HepG2 (cell line): ENCODE measurements around the gene TSHB.

ENCODE experiments used
- ERF ChIP-seq: IDR thresholded peaks from 2 replicates; pipeline ENCODE4 v1.6.1; 2018; ENCODE audit warnings: missing biosample characterization, missing genetic modification reagents
- FOXA1 ChIP-seq, 2 experiments: fragments of 450-650 bp in 1 of 2; sonication (generic) in 1 of 2; formaldehyde crosslinking in 1 of 2; IDR thresholded peaks; 2 replicates each; pipeline versions ENCODE4 v1.4.0 to v1.6.1; 2016 to 2020; ENCODE audit warnings: missing genetic modification reagents in 1 of 2
- RFXANK ChIP-seq: IDR thresholded peaks from 2 replicates; pipeline ENCODE4 v1.6.1; 2016
- SMAD1 ChIP-seq: sonication (generic); formaldehyde crosslinking; IDR thresholded peaks from 2 replicates; pipeline ENCODE4 v1.4.0; 2020; ENCODE audit warnings: missing genetic modification reagents, low read depth, mild to moderate bottlenecking, borderline replicate concordance
- ZNF274 ChIP-seq: sonication (generic); formaldehyde crosslinking; IDR thresholded peaks from 2 replicates; pipeline ENCODE4 v1.5.1; 2020; ENCODE audit warnings: mild to moderate bottlenecking, missing genetic modification reagents
- TF ChIP-seq, protein P1 (sequence below), 2 experiments: sonication (generic) in 1 of 2; formaldehyde crosslinking in 1 of 2; IDR thresholded peaks; 2 replicates each; pipeline versions ENCODE4 v1.5.1 to v1.6.1; 2011 to 2020; ENCODE audit warnings: borderline replicate concordance in 1 of 2, low read depth in 1 of 2, low read length in 1 of 2, mild to moderate bottlenecking in 1 of 2, missing genetic modification reagents in 1 of 2, moderate library complexity in 1 of 2
- TF ChIP-seq, protein P2 (sequence below): sonication (generic); formaldehyde crosslinking; IDR thresholded peaks from 2 replicates; pipeline ENCODE4 v1.8.0; 2022; ENCODE audit warnings: mild to moderate bottlenecking, missing genetic modification reagents; ENCODE audit not compliant: insufficient replicate concordance
- TF ChIP-seq, protein P3 (sequence below): sonication (generic); formaldehyde crosslinking; IDR thresholded peaks from 2 replicates; pipeline ENCODE4 v1.5.0; 2020; ENCODE audit warnings: mild to moderate bottlenecking, missing genetic modification reagents, moderate library complexity
- TF ChIP-seq, protein P4 (sequence below): IDR thresholded peaks from 2 replicates; pipeline ENCODE4 v1.6.1; 2016; ENCODE audit warnings: mild to moderate bottlenecking, missing biosample characterization, missing genetic modification reagents
- TF ChIP-seq, protein P5 (sequence below): sonication (generic); formaldehyde crosslinking; conservative IDR thresholded peaks from 2 replicates; pipeline ENCODE4 v1.8.0; 2022; ENCODE audit warnings: mild to moderate bottlenecking, moderate library complexity, missing genetic modification reagents

DNA sequence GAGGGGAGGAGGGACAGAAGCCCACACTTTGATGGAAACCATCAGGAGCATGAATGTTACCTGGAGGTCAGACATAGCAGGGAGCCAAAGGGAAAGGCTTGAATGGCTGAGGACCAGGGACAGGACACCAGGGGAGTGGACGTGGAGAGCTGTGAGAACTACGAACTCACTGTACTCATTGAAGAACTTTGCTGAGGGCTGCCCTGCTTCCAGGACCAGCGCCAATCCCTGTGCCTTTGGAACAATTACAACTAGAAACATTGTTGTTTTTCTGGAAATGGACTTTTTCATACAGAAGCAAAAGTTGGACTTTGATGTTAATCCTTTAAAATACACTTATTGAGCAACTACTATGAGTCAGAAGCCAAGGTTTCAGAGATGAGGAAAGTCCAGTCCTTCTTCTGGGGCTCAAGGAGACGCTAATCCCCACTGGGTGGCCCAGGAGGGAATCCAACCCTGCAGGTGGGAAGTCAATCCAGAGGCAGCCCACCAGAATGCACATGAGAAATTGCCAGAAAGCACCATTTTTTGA, 46.8 kb downstream of the TSHB start:
- TF ChIP-seq, protein P1, sequence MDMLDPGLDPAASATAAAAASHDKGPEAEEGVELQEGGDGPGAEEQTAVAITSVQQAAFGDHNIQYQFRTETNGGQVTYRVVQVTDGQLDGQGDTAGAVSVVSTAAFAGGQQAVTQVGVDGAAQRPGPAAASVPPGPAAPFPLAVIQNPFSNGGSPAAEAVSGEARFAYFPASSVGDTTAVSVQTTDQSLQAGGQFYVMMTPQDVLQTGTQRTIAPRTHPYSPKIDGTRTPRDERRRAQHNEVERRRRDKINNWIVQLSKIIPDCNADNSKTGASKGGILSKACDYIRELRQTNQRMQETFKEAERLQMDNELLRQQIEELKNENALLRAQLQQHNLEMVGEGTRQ (IDR thresholded peaks at IDR 0.05; ENCODE audit: low read depth, low read length) = no peak
- TF ChIP-seq, protein P1 (CRISPR knock-in tag; IDR thresholded peaks at IDR 0.05; ENCODE audit: borderline replicate concordance) = no peak
- TF ChIP-seq, protein P2, sequence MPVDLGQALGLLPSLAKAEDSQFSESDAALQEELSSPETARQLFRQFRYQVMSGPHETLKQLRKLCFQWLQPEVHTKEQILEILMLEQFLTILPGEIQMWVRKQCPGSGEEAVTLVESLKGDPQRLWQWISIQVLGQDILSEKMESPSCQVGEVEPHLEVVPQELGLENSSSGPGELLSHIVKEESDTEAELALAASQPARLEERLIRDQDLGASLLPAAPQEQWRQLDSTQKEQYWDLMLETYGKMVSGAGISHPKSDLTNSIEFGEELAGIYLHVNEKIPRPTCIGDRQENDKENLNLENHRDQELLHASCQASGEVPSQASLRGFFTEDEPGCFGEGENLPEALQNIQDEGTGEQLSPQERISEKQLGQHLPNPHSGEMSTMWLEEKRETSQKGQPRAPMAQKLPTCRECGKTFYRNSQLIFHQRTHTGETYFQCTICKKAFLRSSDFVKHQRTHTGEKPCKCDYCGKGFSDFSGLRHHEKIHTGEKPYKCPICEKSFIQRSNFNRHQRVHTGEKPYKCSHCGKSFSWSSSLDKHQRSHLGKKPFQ (CRISPR knock-in tag) = no peak
- TF ChIP-seq, protein P3, sequence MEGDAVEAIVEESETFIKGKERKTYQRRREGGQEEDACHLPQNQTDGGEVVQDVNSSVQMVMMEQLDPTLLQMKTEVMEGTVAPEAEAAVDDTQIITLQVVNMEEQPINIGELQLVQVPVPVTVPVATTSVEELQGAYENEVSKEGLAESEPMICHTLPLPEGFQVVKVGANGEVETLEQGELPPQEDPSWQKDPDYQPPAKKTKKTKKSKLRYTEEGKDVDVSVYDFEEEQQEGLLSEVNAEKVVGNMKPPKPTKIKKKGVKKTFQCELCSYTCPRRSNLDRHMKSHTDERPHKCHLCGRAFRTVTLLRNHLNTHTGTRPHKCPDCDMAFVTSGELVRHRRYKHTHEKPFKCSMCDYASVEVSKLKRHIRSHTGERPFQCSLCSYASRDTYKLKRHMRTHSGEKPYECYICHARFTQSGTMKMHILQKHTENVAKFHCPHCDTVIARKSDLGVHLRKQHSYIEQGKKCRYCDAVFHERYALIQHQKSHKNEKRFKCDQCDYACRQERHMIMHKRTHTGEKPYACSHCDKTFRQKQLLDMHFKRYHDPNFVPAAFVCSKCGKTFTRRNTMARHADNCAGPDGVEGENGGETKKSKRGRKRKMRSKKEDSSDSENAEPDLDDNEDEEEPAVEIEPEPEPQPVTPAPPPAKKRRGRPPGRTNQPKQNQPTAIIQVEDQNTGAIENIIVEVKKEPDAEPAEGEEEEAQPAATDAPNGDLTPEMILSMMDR (CRISPR knock-in tag) = no peak
- TF ChIP-seq, protein P4, sequence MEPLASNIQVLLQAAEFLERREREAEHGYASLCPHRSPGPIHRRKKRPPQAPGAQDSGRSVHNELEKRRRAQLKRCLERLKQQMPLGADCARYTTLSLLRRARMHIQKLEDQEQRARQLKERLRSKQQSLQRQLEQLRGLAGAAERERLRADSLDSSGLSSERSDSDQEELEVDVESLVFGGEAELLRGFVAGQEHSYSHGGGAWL (CRISPR knock-in tag) = no peak
- TF ChIP-seq RFXANK (no peak), FOXA1 (IDR thresholded peaks at IDR 0.05) (no peak), FOXA1 (CRISPR knock-in tag; IDR thresholded peaks at IDR 0.05) (no peak), ERF (CRISPR knock-in tag) (no peak), ZNF274 (CRISPR knock-in tag) (no peak), SMAD1 (CRISPR knock-in tag) (no peak)
- TF ChIP-seq, protein P5, sequence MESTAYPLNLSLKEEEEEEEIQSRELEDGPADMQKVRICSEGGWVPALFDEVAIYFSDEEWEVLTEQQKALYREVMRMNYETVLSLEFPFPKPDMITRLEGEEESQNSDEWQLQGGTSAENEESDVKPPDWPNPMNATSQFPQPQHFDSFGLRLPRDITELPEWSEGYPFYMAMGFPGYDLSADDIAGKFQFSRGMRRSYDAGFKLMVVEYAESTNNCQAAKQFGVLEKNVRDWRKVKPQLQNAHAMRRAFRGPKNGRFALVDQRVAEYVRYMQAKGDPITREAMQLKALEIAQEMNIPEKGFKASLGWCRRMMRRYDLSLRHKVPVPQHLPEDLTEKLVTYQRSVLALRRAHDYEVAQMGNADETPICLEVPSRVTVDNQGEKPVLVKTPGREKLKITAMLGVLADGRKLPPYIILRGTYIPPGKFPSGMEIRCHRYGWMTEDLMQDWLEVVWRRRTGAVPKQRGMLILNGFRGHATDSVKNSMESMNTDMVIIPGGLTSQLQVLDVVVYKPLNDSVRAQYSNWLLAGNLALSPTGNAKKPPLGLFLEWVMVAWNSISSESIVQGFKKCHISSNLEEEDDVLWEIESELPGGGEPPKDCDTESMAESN (CRISPR knock-in tag) = no peak
